GM12878 (cell line): ENCODE data around the gene PIM2. TPM values are rescaled to one million over a fixed set of nuclear protein-coding genes. Genes with fewer than 3 reads are reported as not detected.

Experiments used
- ATAC-seq: fragments of 200-7000 bp; cut with Tn5 transposase; 3 replicates; pipeline ENCODE4 v1.9.1; 2020; ENCODE audit warnings: mild to moderate bottlenecking, moderate library complexity
- BruUV-seq: library from RNA; stranded (reverse); fragments of 400-500 nt; replicated peaks from 2 replicates; lab custom pipeline; 2021; lab: Mats Ljungman, UMichigan
- CTCF ChIA-PET: fragments of 300-600 bp; sonication (Branson Sonifier 250); formaldehyde crosslinking; extraction: SDS; loops from one replicate; lab custom pipeline; 2021; ENCODE audit warnings: inconsistent platforms; lab: Yijun Ruan, JAX
- POLR2A ChIA-PET: fragments of 350-600 bp; formaldehyde crosslinking; extraction: SDS; loops from one replicate; lab custom pipeline; 2021; ENCODE audit warnings: inconsistent platforms; lab: Charles Lee
- RAD21 ChIA-PET: fragments of 300-600 bp; sonication (Branson Sonifier 250); formaldehyde crosslinking; loops from one replicate; lab custom pipeline; 2023; ENCODE audit warnings: antibody characterized with exemption; ENCODE audit not compliant: unreplicated experiment; lab: Charles Lee
- SMC1A ChIA-PET: fragments of 300-600 bp; sonication (Branson Sonifier 250); formaldehyde crosslinking; loops from one replicate; lab custom pipeline; 2023; ENCODE audit not compliant: unreplicated experiment, uncharacterized antibody; lab: Charles Lee
- DNase-seq: peaks from one replicate; pipeline ENCODE4 v3.0.0-alpha.2; 2011; ENCODE audit warnings: low read depth, low spot score
- FAIRE-seq: peaks from 3 replicates; lab custom pipeline; 2011; peaks lifted over from hg19 to GRCh38; lab: Jason Lieb, UNC
- H2AFZ ChIP-seq: 2 replicates; pipeline ENCODE4 v1.6.0; 2011; ENCODE audit warnings: low read depth, low read length, control low read depth; ENCODE audit not compliant: control insufficient read depth
- H3K27ac ChIP-seq: 2 replicates; pipeline ENCODE4 v1.5.1; 2011; ENCODE audit warnings: control low read depth; ENCODE audit not compliant: control insufficient read depth, insufficient read depth
- H3K27me3 ChIP-seq, 2 experiments: replicated peaks in 1 of 2; 2 replicates each; pipeline versions ENCODE4 v1.6.0 to v1.6.1; 2011; ENCODE audit warnings: low read length in 1 of 2; ENCODE audit not compliant: control insufficient read depth in 2 of 2, insufficient read depth in 2 of 2
- H3K36me3 ChIP-seq, 2 experiments: 2 replicates each; pipeline ENCODE4 v1.5.1; 2011; ENCODE audit warnings: low read length in 1 of 2; ENCODE audit not compliant: control insufficient read depth in 2 of 2, insufficient read depth in 2 of 2
- H3K4me1 ChIP-seq: 2 replicates; pipeline ENCODE4 v1.6.1; 2011; ENCODE audit warnings: mild to moderate bottlenecking, low read length, moderate library complexity, mixed read lengths; ENCODE audit not compliant: control insufficient read depth, insufficient read depth
- H3K4me2 ChIP-seq: 2 replicates; pipeline ENCODE4 v1.6.0; 2011; ENCODE audit warnings: control low read depth; ENCODE audit not compliant: control insufficient read depth, insufficient read depth
- H3K4me3 ChIP-seq: fragments of 200-600 bp; sonication (generic); 2 replicates; pipeline ENCODE4 v1.5.1; 2016
- H3K79me2 ChIP-seq: 2 replicates; pipeline ENCODE4 v1.6.0; 2011; ENCODE audit warnings: low read length; ENCODE audit not compliant: control insufficient read depth, insufficient read depth
- H3K9ac ChIP-seq: 2 replicates; pipeline ENCODE4 v1.8.0; 2011; ENCODE audit warnings: low read length, control low read depth, mixed read lengths; ENCODE audit not compliant: control insufficient read depth, insufficient read depth
- H3K9me3 ChIP-seq: replicated peaks from 3 replicates; pipeline ENCODE4 v1.5.1; 2011; ENCODE audit warnings: mild to moderate bottlenecking, low read length; ENCODE audit not compliant: control insufficient read depth, insufficient read depth
- H4K20me1 ChIP-seq: 2 replicates; pipeline ENCODE4 v1.6.0; 2011; ENCODE audit not compliant: control insufficient read depth, insufficient read depth
- BHLHE40 ChIP-seq, 2 experiments: fragments of 450-650 bp in 1 of 2; IDR thresholded peaks; 2 replicates each; pipeline ENCODE4 v1.6.1; 2011 to 2017; ENCODE audit warnings: low read depth in 2 of 2, borderline replicate concordance in 1 of 2, improper control_type of control experiment in 1 of 2, low read length in 1 of 2, mild to moderate bottlenecking in 1 of 2
- BRCA1 ChIP-seq: IDR thresholded peaks from 2 replicates; pipeline ENCODE4 v1.6.1; 2011; ENCODE audit warnings: low read depth, low read length, improper control_type of control experiment
- CHD1 ChIP-seq: IDR thresholded peaks from 2 replicates; pipeline ENCODE4 v1.6.1; 2012; ENCODE audit warnings: low read depth, low read length, improper control_type of control experiment
- CREB1 ChIP-seq: IDR thresholded peaks from 2 replicates; pipeline ENCODE4 v1.6.1; 2012; ENCODE audit warnings: low read depth, mild to moderate bottlenecking, inconsistent platforms
- DPF2 ChIP-seq: fragments of 450-650 bp; IDR thresholded peaks from 2 replicates; pipeline ENCODE4 v1.6.1; 2017; ENCODE audit warnings: mild to moderate bottlenecking
- E4F1 ChIP-seq: fragments of 450-650 bp; IDR thresholded peaks from 2 replicates; pipeline ENCODE4 v1.6.1; 2018; ENCODE audit warnings: borderline replicate concordance, mild to moderate bottlenecking; ENCODE audit not compliant: partially characterized antibody
- EGR1 ChIP-seq, 2 experiments: IDR thresholded peaks; 1 replicate in 1 of 2; 2 replicates in 1 of 2; pipeline ENCODE4 v1.6.1; 2011 to 2012; ENCODE audit warnings: low read depth in 2 of 2, low read length in 2 of 2, borderline replicate concordance in 1 of 2, mild to moderate bottlenecking in 1 of 2, moderate library complexity in 1 of 2
- FOS ChIP-seq: IDR thresholded peaks from 3 replicates; pipeline ENCODE4 v1.6.1; 2011; ENCODE audit warnings: borderline replicate concordance; ENCODE audit not compliant: insufficient read length; ENCODE audit errors: extremely low read depth
- LARP7 ChIP-seq: fragments of 450-650 bp; IDR thresholded peaks from 2 replicates; pipeline ENCODE4 v1.6.1; 2017; ENCODE audit warnings: mild to moderate bottlenecking
- PML ChIP-seq: IDR thresholded peaks from 2 replicates; pipeline ENCODE4 v1.6.1; 2012; ENCODE audit warnings: low read length, inconsistent platforms
- POU2F2 ChIP-seq: IDR thresholded peaks from 3 replicates; pipeline ENCODE4 v1.6.1; 2011; ENCODE audit warnings: low read depth, mild to moderate bottlenecking, low read length, borderline replicate concordance
- TCF3 ChIP-seq: IDR thresholded peaks from 2 replicates; pipeline ENCODE4 v1.6.1; 2012; ENCODE audit warnings: low read depth, mild to moderate bottlenecking, low read length, borderline replicate concordance; ENCODE audit not compliant: insufficient read depth
- ZBTB4 ChIP-seq: fragments of 450-650 bp; formaldehyde crosslinking; IDR thresholded peaks from 2 replicates; pipeline ENCODE4 v1.4.0; 2022; ENCODE audit warnings: mild to moderate bottlenecking, moderate library complexity
- WGBS: methylation state at CpG from one replicate; pipeline ENCODE4 v1.1.6; 2016; ENCODE audit warnings: low lambda C conversion rate; ENCODE audit not compliant: insufficient replicate concordance, insufficient coverage; ENCODE audit errors: missing lambda C conversion rate; 5-methylcytosine and 5-hydroxymethylcytosine counted together
- in situ Hi-C: fragments of 300-500 bp; cut with MboI; formaldehyde crosslinking; loops from 9 replicates; pipeline ENCODE4 v1.14.3; 2018; ENCODE audit warnings: mixed read lengths
- intact Hi-C: fragments of 100-400 bp; cut with micrococcal nuclease; formaldehyde crosslinking; loops from one replicate; pipeline ENCODE4 v1.14.2; 2022; ENCODE audit not compliant: unreplicated experiment
- polyA plus RNA-seq, 11 experiments: library from polyadenylated mRNA; depleted of rRNA in 4 of 11; unstranded in 6 of 11; stranded (reverse) in 5 of 11; fragments of >200 nt; fragmentation: Nextera tagmentation in 4 of 11; fragmentation: Illumina TruSeq in 1 of 11; extraction: Ambion mirVana in 4 of 11; extraction: Trizol in 1 of 11; gene quantifications; 1 replicate in 1 of 11; 2 replicates in 10 of 11; pipeline versions ENCODE4 v1.2.1 to v1.2.3, GENCODE V29; 2011 to 2016; ENCODE audit warnings: inconsistent platforms in 2 of 11, missing spikeins in 2 of 11, low read depth in 1 of 11
- total RNA-seq, 4 experiments: library from RNA; depleted of rRNA in 3 of 4; stranded (reverse); fragments of >200 nt in 3 of 4; fragmentation: Illumina TruSeq in 1 of 4; extraction: Trizol in 1 of 4; gene quantifications; 2 replicates each; pipeline versions ENCODE4 v1.2.1 to v1.2.3, GENCODE V29; 2013 to 2021
- TF ChIP-seq, protein P1 (sequence below): fragments of 450-650 bp; conservative IDR thresholded peaks from 2 replicates; pipeline ENCODE4 v1.6.1; 2017; ENCODE audit warnings: mild to moderate bottlenecking, moderate library complexity

The PIM2 gene
- total and polyA plus RNA-seq, 10 of the 15 experiments (the other 5 are each of a cell fraction or from before 2014, with no cell fraction given): 19.2 to 96.8 (median 32.3) TPM

DNA sequence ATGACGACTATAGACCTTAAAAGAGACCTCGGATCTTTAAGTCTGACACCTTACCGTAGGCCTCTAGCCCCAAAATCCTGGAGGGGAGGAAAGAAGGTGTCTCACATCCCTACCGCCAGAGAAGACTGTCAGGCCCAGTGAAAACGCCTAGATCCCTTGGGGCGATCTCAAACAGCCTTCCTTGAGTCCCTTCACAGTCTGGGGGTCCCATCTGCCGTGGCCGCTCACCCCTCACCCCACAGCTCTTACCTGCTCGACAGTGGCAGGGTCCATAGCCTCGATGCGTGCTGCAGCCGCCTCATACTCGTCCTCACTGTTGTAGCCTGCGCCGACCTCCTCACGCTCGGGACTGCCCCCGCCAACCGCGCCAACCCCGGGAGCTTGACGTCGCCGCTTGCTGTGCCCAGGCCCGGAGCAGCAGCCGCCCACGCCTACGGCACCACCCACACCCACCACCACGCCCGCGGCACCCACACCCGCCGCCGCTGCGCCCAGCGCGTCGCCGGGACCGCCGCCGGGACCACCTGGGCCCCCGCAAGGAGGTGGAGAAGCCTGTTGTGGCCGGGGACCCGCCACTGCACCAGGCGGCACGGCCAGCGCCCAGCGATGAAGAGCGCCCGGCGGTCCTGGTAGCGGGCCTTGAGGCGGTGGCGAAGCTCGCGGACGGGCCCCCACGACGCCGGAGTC, 38.0 kb upstream of the PIM2 start:
- FAIRE-seq (no peak), DNase-seq (no peak), ATAC-seq (0 out of 3 replicates have a peak, but pooled peaks have one; percentile 4)
- ChIA-PET SMC1A (interaction anchor here (2.8 kb wide), 1 partner anchor 20 kb away, joined by 7 read pairs; no protein-coding TSS in a partner anchor), CTCF (interaction anchor here (1.2 to 3.6 kb wide), 2 partner anchors 11 to 18 kb away, joined by 4 to 17 read pairs; no protein-coding TSS in a partner anchor), RAD21 (interaction anchor here (1.8 kb wide), 1 partner anchor 10 kb away, joined by 5 read pairs; no protein-coding TSS in a partner anchor), POLR2A (interaction anchor here (0.6 to 1.2 kb wide), 4 partner anchors 14 to 62 kb away, joined by 3 read pairs; no protein-coding TSS in a partner anchor)
- Histone ChIP-seq H2AFZ (no peak overlapping the region), H3K79me2 (peaks cover 46% of the 10 kb centered on the region), H3K9me3 (no peaks in the 10 kb centered on the region; the same call in 2 of the 3 replicates), H3K4me1 (peaks cover 7% of the 10 kb centered on the region), H3K9ac (peak overlapping the region; percentile 82), H3K4me3 (peak overlapping the region; percentile 61), H3K4me2 (peak overlapping the region; percentile 87), H4K20me1 (no peaks in the 10 kb centered on the region; the same call in 1 of the 2 replicates), H3K36me3 (no peaks in the 10 kb centered on the region), H3K27ac (peak overlapping the region; percentile 66), H3K27me3 (no peaks in the 10 kb centered on the region)
- WGBS: 18% methylated on average over 49 of the region's 61 CpGs
- in situ Hi-C loops (no loop called here), intact Hi-C loops (loop anchor here (5.0 kb wide), 2 partner anchors 40 to 155 kb away; partner anchors contain the start of genes HDAC6 and PIM2)
- BruUV-seq: no TSS peak
- TF ChIP-seq, protein P1, sequence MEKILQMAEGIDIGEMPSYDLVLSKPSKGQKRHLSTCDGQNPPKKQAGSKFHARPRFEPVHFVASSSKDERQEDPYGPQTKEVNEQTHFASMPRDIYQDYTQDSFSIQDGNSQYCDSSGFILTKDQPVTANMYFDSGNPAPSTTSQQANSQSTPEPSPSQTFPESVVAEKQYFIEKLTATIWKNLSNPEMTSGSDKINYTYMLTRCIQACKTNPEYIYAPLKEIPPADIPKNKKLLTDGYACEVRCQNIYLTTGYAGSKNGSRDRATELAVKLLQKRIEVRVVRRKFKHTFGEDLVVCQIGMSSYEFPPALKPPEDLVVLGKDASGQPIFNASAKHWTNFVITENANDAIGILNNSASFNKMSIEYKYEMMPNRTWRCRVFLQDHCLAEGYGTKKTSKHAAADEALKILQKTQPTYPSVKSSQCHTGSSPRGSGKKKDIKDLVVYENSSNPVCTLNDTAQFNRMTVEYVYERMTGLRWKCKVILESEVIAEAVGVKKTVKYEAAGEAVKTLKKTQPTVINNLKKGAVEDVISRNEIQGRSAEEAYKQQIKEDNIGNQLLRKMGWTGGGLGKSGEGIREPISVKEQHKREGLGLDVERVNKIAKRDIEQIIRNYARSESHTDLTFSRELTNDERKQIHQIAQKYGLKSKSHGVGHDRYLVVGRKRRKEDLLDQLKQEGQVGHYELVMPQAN: 0 out of 2 replicates have a peak, but pooled peaks have one; percentile 54
- TF ChIP-seq EGR1 (IDR thresholded peaks at IDR 0.05; ENCODE audit: borderline replicate concordance in 1 of 2, low read depth in 2 of 2, low read length in 2 of 2) (peak in 1 of 2 experiments; percentile 82; a peak in 2 of 3 replicates), FOS (no peak), PML (no peak), POU2F2 (no peak), TCF3 (no peak), ZBTB4 (CRISPR knock-in tag) (no peak), CHD1 (no peak), DPF2 (0 out of 2 replicates have a peak, but pooled peaks have one; percentile 55), BHLHE40 (IDR thresholded peaks at IDR 0.05; ENCODE audit: borderline replicate concordance in 1 of 2, low read depth in 2 of 2, low read length in 1 of 2) (peak in 1 of 2 experiments; percentile 35; a peak in 2 of 4 replicates), LARP7 (peak; percentile 68; the same call in 1 of the 2 replicates), BRCA1 (no peak), E4F1 (no peak), CREB1 (peak; percentile 8; the same call in 1 of the 2 replicates)
